HG02852 (cell line): Measurements from ENCODE around the gene NFIX.

Source experiments
- ATAC-seq: cut with Tn5 transposase; IDR thresholded peaks from one replicate; pipeline ENCODE4 v1.9.1; 2021; ENCODE audit warnings: mild to moderate bottlenecking, moderate library complexity; ENCODE audit not compliant: unreplicated experiment

The NFIX gene

DNA sequence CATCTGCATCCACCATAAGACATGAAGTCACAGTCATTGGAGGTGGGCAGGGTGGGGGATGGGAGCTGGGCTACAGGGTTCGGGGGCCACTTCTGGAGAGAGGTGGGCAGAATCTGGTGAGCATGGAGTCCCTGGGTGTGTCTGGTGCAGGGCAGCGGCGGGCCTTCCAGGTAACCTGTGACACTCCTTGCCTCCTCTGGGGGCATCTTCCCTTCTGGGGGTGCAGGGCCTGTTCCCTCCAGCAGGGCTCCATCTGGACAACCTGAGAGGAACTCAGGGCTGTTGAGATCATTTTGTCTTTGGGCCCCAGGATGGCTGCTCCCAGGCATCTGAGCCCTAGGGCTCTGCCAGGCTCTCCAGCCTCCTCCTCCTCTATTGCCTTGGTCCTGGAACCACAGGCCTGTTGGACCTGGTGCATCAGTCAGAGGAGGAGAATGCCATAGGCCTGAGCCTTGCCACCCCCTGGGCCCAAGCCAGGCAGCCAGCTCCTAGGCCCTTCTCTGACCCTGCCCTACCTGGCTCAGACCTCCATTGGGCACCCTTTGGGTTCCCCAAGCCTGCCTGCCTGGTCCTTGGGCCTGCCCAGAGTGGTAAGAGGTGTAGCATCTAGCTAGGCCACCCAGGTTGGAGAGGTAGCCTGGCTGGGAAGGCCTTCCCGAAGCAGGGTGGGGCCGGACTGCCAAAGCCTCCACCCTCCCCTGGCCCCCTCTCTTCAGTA is 94.0 kb downstream of the NFIX start:
- ATAC-seq = no peak

DNA sequence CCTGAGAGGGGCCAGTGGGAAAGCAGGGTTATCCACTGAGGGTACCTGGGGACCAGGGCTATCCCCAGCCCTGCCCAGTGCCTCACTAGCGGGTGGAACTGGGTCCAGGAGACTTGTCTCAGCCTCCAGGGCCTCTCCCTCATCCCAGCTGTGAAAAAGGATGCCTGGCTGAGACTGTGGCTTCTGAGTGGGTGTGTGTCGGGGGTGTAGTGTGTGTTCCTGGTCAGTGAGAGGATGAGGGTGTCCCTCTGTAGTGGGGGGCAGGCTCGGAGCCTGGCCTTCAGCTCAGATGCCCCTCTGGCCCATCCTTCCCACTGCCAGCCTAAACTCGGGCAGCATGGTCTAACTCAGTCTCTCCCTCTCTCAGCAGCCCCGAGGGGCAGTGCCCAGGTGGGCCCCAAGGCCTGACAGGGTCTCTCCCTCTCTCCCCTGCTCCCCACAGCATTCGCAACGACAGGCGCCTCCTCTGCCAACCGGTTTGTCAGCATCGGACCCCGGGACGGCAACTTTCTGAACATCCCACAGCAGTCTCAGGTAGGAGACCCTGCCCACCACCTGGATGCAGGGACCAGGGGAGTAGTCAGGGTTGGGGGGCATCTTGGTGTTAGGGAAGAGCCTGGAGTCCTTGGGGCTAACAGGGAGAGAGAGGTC is 94.7 kb downstream of the NFIX start:
- ATAC-seq = no peak

DNA sequence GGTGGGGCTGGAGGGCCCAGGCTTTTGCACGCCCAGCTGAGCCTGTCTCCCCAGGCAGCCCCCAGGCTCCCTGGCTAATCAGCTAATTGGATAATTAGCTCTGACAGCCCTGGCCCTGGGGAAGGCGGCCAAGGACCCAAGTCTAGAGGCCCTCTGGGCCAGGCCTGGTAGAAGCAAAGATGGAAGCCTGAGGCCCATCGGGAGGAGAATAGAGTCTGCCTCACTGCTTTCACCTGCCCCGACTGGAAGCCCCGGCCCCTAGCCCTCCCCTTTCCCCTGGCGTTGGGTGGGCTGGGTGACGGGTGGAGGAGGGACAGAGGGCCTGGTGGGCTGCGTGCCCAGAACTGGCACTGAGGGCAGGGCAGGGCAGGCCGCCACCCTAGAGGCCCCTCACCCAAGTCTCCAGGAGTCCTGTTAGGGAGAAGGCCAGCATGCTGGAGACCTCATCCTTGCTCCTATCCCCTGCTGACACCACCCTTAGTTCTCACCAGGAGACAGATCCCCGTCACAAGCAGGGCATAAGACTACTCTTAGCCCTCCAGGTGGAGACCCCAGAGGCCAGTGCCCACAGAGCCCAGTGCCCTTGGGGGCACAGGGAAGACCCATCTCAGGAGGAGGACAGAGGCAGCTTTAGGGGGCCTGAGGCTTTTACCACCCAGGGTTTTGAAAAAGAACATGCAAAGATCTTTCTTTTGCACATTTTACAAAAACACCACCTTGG is 95.4 kb downstream of the NFIX start:
- no peak for ATAC-seq

DNA sequence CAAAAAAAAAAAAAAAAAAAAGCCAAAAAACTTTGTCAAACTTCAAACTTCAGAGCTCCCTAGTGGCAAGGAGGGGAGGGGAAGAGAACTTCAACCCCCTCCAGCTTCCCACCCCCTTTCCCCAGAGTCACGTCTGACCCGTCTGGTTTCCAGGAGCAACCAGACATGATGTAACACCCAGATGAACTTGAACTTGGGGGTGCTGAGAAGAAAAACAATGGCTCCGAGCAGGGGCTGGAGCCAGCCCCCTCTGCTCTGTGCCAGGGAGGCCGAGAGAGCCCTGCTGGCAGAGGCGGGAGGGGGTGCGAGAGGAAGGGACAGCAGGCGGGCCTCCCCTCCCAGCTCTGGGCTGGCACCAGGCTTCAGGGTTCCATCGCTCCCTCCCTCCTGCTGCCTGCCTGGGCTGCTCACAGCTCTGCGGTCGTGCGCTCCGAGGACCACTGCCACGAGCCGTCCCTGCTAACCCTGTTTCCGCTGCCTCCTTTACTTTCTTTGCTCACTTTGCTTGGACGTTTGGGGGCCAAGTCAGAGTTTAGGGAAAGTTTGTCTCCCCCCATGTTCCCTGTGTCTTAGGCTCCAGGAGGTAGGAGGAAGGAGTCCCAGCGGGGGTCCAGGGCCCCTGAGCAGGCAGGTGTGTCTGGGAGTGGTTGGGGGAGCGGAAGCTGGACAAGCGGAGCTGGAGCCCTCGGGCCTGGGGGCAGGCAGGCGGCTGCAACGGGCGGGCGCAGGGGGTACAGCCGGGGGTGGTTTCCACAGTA is 96.3 kb downstream of the NFIX start:
- ATAC-seq = no peak

DNA sequence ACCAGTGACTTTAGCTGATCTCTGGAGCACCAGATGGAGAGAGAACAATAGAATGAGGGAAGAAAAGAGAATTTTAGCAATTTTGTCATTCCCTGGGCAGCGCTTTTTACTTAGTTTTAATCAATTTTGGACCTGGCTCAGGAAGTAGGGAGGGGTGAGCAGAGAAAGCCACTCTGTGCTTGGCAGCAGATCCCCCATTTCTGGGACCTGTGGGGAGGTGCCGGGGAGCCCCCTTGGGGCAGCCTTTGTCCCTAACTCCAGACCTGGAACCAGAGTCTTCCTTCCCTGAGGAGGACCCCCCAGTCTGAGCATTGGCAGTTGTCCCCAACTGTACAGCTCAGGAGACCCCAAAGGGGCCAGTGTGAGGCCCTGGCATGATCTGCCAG is 96.9 kb downstream of the NFIX start:
- no peak for ATAC-seq

DNA sequence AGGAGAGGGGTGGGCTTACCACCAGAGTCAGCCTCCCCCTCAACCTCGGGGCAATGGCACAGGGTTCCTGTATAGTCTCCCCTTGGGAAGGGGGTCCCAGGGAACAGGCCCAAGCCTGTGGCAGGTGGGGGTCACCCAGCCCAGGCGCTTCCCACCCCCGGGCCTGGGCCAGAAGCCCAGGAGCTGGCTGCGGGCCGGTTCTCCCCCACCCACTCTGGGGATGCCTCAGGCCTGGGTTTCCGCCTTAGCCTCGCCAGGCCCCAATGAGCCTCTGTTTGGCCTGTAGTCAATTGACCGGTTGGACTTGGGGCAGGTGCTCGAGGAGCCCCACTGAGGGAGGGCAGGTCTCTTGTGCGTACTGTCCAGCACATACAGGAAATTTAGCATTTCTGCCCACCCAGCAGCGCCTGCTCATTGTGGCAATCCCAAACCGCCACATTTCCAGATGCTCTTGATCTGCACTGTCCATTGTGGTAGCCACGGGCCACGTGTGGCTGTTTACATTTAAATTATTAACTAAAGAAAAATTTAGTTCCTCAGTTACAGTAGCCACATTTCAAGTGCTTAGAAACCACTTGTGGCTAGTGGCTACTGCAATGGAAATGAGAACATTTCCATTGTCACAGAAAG is 97.4 kb downstream of the NFIX start:
- ATAC-seq = no peak

DNA sequence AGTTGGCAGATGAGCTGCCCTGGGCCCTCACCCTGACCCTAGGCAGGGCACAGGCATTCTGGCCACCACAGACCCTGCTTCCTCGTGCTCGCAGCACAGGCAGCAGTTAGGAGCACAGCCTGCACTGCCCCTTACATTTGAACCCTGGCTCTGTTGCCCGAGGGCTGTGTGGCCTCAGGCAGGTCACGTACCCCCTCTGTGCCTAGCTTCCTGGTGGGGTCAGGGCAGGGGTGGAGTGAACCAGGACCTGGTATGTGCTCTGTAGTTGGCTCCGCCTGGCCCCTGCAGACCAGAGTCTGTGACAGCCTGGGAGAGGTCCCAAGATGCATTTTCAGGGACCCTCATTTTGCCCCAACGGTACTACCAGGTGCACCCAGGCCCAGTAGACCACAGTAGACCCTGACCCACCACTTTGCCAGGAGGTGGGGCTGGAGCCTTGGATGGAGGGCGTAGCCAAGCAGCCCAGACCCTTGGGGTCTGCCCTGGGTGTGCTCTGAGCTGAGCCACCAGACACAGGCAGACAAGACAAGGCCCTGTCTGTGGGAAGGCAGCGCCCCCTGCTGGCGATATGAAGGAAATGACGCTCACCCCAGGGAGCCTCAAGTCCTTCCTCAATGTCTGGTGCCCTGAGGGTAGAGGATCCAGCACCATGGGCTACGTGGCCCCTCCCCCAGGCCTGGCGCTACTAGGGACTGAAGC is 98.3 kb downstream of the NFIX start:
- no peak for ATAC-seq

DNA sequence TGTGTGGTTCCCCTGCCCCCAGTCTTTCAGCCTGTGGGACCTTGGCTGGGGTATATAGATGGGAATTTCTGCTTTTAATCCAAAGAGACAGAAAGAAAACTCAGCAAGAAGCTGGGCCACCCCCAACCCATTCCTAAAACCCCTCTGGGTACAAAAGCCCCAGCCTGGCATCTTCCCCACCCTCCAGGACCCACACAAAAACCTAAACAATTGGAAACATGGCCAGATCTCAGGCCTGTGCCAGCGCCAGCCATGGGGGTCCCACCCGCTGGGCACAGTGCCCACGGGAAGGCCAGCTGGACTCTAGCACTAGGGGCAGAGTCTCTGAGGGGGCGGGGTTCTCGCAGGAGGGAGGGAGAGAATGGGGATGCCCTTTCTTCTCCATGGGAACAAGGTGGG is 98.8 kb downstream of the NFIX start:
- ATAC-seq = no peak

DNA sequence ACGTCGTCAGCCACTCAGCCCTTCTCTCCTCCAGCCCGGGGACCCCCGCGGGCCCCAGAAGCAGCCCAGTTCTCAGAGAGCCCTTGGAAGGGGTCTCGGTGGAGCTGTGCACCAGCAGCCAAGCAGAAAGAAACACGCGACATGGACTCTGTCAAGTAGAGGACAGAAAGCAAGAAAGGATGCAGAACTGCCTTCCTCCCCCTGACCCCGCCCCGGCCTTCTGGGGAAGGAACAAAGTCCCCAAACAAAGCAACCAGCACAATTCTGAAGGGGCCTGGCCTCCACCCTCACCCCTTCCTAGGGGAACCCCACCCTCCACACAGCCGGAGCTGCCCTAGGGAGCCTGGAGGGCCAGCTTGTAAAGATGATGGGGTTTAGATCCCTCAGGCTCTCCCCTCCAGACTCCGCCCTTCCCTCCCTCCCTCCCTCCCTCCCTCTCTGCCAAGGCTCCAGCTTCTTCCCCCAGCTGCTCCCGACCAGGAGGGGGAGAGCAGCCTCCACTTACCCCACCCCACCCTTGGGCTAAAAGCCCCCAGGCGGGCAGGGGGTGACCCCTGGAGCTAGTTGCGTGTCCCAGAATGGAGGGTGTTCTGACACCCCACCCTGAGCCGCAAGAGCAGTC is 99.6 kb downstream of the NFIX start:
- ATAC-seq = no peak

DNA sequence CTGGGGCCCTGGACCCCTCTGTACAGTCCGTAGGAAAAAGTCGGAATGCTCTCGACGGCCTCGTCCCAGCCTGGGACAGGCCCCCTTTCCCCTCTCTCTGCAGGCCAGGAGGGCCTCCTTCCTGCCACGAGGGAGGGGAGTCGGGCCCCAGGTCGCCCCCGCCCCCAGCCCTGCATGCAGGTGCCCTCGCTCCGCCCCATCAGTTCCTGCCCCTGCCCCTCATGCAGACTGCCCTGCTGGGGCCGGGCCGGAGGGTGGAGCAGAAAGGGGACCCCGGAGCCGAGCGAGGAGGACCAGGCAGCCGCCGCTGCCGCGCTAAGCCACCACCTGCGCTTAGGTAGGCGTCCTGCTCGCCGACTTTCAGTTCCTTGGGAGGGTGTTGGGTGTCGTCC is 100.1 kb downstream of the NFIX start:
- no peak for ATAC-seq

DNA sequence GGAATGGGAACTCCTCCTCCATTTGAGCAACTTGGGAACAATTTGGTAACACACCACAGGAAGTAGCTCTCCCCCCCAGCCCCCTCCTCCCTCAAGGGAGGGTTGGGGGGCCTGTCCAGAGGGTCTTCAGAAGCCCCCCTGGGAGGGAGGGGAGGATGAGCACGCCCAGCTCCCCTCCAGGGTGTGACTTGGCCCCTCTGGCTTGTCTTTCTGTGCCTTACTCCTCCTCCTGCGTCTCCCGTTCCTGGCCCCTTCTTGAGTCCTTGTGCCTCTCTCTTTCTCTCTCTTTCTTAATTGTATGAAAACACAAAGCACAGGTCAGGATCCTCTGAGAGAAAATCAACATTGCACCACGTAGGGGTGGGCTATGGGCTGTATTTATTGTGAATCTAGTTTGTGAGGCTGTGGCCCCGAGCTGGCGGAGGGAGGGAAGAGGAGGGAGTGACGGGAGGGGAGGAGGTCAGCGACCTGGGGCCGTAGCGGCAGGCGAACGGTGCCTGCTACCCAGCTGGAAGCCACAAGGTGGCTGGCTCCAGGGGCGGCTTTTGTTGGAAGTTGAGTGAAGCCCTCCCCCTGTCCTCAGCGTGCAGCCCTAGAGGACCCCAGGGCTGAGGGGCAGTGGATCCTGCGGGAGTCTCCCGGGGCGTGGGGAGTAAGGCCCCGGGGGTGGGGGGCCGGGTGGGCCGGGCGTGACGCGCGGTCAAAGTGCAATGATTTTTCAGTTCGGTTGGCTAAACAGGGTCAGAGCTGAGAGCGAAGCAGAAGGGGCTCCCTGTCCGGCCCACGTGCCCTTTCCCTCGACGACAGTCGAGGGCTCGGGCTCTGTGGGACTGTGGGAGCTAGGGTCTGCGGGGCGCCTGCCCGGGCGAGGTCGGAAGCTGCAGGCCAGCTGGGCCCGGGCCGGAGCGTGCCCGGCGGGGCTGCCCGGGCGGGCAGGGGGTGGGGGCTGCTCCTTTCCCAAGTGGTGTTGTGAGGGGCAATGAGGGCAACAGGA is 101.0 kb downstream of the NFIX start:
- ATAC-seq = no peak

DNA sequence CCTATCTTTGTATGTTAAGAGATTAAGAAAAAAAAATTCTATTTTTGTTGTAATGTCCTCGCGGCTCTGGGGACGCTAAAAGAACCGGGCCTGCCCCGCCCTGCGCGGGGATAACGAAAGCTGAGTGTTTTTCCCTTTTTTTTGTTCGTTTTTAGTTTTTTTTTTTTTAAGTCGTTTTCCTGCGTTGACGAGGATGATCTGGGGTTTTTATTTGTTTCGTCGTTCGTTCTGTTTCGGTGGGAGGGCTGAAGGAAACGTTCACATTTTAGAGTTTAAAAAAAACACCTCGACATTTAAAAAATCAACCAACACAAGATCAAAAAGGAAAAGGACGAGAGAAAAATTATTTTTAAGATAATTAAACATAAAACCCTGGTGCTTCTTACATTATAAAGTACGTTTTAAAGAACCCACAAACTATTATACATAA is 101.8 kb downstream of the NFIX start:
- no peak for ATAC-seq

DNA sequence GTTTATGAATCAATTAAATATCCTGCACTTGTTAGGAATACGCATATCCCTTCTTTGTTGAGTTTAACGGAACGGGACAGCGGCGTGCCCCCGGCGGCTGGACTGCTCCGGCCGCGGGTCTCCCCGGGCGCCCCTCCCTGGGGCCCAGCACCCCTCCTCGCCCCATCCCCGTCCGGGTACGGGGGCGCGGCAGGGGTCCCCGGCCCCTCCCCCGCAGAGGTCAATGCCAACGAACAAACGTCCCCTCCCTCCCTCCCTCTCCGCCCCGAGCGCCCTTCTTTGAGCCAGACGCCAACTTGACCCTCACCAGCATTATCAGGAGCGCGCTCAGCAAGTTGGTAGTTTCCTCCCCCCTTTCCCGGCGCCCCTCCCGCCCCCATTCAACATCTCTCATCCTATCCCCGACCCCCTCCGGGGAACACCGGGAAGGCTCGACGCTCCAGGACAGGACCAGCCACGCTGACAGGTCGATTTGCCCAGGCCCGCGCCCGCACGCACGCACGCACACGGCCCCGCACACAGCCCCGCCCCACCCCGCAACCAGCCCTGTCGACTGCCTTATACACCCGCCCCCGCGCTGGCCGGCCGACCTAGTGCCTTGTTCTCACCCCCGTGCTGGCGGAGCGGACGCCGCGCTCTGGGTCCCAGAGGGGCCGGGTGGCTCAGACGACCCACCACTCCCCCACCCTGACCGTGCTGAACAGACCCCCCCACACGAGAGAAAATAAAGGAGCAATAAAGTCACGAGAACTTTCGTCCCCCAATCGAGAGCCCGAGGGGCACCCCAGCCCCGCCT is 102.4 kb downstream of the NFIX start:
- no peak for ATAC-seq

DNA sequence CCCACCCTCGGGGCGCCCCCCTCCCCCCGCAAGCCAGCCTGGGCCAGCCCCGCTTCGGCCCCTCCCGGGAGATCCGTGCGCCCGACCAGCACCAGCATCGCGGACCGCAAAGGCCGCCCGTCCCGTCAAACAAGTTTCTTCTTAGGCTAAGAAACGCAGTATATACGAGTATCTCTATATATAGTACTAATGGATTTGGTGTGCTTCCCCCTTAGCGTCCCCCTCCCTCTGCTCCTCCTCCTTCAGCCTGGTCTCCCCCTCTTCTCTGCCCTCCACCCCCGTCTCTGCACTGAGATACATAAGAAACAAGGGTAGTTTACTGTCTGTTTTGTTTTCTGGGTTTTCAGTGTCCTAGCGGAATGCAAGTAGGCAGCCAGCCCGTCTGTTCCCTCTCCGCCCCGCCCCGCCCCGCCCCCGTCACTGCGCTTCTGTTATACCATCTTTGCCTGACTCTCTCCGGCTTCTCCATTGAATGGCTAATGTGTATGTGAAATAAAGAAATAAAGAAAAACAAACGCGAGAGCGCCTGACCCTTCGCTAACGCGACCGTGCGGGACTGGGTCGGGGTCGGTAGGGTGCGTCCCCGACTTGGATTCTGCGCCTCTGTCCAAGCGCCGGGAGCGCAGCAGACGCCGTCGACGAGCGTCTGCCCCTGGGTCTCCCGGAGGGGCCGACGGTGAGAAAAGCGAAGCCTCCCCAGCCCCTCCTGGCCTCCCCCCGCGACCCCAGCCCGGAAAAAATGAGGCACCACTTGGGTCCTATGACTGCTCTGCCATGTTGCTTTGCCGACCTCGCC is 103.2 kb downstream of the NFIX start:
- ATAC-seq = no peak

DNA sequence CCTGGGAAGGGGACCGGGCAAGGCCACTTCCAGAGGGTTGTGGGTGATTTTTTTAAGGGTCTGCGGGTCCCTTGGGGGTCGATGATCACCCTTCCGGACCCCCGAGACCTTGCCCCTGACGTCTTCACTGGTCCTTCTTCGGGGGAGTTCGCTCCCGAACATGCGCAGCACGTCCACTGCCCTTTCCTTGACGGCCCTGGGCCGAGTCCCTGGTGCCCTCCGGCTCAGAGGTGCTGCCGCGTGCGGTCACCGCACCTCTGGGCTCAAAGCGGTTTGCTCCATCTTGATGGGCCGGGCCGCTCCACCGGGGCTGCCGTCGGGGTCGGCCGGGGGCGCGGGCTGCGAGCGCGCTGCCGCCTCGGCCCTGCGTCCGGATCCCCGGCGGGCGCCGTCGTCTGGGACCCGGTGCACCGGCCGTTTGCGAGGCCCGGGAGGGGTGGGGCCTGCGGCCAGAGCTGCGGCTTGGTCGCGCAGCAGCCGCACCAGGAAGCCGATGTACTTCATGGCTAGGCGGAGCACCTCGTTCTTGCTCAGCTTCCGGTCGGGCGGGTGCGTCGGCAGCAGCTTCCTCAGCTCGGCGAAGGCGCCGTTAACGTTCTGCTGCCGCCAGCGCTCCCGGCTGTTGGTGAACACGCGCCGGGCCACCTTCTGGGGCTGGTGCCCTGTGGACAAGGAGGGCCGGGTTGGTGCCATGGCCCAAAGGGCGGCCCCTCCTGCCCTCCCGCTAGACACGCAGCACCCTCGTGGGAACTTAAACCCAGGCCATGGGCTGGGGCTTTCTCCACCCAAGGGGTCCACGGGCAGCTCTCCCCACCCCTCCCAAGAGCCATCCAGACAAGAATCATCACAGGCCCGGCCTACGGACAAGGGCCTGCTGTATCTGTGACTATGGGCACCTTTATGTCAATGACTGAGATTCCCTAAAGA is 104.1 kb downstream of the NFIX start:
- no peak for ATAC-seq

DNA sequence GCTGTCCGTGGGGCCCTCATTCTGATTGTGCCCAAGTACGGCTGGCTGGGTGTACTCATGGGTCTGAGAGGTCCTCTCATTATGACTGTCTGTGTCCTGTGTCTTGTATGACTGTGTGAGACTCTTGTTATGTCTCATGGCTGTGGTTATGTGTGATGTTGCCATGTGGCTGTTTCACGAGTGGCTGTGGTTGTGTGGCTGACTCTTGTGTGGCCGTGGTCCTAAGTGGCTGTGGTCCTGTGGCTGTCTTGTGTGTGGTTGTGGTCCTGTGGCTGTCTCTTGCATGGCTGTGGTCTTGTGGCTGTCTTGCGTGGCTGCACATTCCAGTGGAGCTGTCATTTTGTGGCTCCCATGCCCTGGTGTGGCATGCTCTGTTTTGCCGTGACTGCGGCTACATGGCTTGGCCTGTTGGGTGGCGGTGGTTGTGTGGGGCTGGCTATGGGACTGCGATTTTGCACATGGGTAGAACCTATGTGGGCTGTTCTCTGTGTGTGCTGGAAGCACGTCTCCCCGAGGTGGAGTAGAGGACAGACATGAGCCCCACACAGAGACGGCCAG is 104.8 kb downstream of the NFIX start:
- no peak for ATAC-seq
